Measurements from ENCODE around the gene PRKCE.
A peak's percentile ranks its signal among the peaks of the same experiment; 100 is the strongest.

Gene PRKCE

GRCh38 chr2:45833968-45834344, 182.5 kb downstream of the PRKCE start:
- in situ Hi-C loops (cut with HindIII; ENCODE audit: low pct_ligation_motif_present, low pct_unique_long_range_greater_than_20kb, low sequenced_read_pairs), result no loop called here
- no peak for DNase-seq

- in situ Hi-C loops (cut with HindIII; ENCODE audit: low pct_ligation_motif_present, low pct_unique_long_range_greater_than_20kb, low sequenced_read_pairs), result no loop called here
- DNase-seq, result no peak
Measured at GRCh38 chr2:45834372-45834771, 182.9 kb downstream of the PRKCE start.

- in situ Hi-C loops (cut with HindIII; ENCODE audit: low pct_ligation_motif_present, low pct_unique_long_range_greater_than_20kb, low sequenced_read_pairs), result no loop called here
- DNase-seq, result no peak
Measured at GRCh38 chr2:45834858-45835257, 183.4 kb downstream of the PRKCE start.

- in situ Hi-C loops (cut with HindIII; ENCODE audit: low pct_ligation_motif_present, low pct_unique_long_range_greater_than_20kb, low sequenced_read_pairs), result no loop called here
- DNase-seq, result no peak
Measured at GRCh38 chr2:45836316-45836715, 184.8 kb downstream of the PRKCE start.

DNA sequence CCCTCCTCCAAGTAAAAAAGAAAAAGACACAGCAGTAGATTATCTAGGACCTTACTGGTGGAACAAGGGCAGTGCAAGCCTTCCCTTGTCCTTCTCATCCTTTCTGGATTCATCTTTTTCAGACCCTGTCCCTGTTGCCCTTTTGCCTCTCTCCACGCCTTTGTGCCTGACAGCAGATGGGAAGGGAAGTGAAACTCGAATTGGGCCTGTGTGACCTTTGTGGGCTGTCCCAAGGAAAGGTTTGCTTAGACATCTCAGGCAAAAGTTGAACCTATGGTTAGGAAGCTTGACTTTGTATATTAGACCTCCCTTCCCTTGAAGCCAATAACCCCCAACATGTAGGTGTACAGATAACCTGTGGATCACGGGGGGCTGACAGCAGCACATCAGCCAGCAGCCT, 185.3 kb downstream of the PRKCE start:
- DNase-seq, result no peak
- in situ Hi-C loops (cut with HindIII; ENCODE audit: low pct_ligation_motif_present, low pct_unique_long_range_greater_than_20kb, low sequenced_read_pairs), result no loop called here

GRCh38 chr2:45837812-45838341, 186.4 kb downstream of the PRKCE start:
- no peak for DNase-seq
- in situ Hi-C loops (cut with HindIII; ENCODE audit: low pct_ligation_motif_present, low pct_unique_long_range_greater_than_20kb, low sequenced_read_pairs), result no loop called here

GRCh38 chr2:45839508-45840251, 188.2 kb downstream of the PRKCE start:
- DNase-seq, result no peak

GRCh38 chr2:45840481-45840880, 189.0 kb downstream of the PRKCE start:
- in situ Hi-C loops (cut with HindIII; ENCODE audit: low pct_ligation_motif_present, low pct_unique_long_range_greater_than_20kb, low sequenced_read_pairs), result no loop called here
- DNase-seq, result no peak

More at GRCh38 chr2:45839508-45840251, 188.2 kb downstream of the PRKCE start:
- in situ Hi-C loops (cut with HindIII; ENCODE audit: low pct_ligation_motif_present, low pct_unique_long_range_greater_than_20kb, low sequenced_read_pairs), result no loop called here

GRCh38 chr2:45841752-45842407, 190.4 kb downstream of the PRKCE start:
- in situ Hi-C loops (cut with HindIII; ENCODE audit: low pct_ligation_motif_present, low pct_unique_long_range_greater_than_20kb, low sequenced_read_pairs), result no loop called here
- DNase-seq, result no peak

GRCh38 chr2:45843136-45843535, 191.7 kb downstream of the PRKCE start:
- in situ Hi-C loops (cut with HindIII; ENCODE audit: low pct_ligation_motif_present, low pct_unique_long_range_greater_than_20kb, low sequenced_read_pairs), result no loop called here
- DNase-seq, result no peak

- in situ Hi-C loops (cut with HindIII; ENCODE audit: low pct_ligation_motif_present, low pct_unique_long_range_greater_than_20kb, low sequenced_read_pairs), result no loop called here
- DNase-seq, result no peak
Measured at GRCh38 chr2:45844796-45845457, 193.5 kb downstream of the PRKCE start.

GRCh38 chr2:45845566-45845965, 194.1 kb downstream of the PRKCE start:
- in situ Hi-C loops (cut with HindIII; ENCODE audit: low pct_ligation_motif_present, low pct_unique_long_range_greater_than_20kb, low sequenced_read_pairs), result no loop called here
- DNase-seq, result no peak

DNA sequence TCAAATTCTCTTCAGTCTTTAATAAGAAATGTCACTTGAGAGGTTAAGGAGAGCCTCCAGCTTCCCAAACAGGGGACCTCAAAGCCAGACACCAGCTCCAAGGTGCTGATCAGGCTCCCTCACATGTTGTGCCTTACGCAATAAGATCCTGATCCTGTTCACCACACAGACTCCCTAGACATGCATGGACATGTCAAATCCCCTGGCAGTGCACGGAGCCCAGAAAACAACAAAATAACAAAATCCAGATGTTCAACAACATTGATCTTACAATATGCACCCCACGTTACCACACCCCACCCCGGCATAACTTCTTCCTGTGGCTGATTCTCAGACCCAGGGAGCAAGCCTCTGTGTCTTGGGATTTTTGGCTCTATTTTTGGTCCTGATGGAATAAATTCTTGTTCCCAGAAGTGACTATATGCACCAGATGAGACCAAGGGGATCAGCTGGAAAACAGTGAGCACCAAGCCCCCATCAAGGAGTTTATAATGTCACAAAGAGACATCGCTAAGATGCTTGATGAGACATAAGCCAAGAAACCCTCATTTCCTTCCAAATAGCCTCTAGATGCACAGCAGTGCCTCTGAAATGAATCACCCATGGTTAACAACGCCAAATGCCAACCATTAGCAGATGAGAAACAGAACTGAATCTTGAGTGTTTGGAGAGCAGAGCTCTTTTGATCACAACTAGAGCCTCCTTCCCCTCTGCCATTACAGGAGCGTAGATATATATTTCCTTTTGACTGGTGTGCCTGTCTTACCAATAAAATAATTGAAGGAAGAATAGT, 198.2 kb downstream of the PRKCE start:
- DNase-seq, result no peak
- in situ Hi-C loops (cut with HindIII; ENCODE audit: low pct_ligation_motif_present, low pct_unique_long_range_greater_than_20kb, low sequenced_read_pairs), result no loop called here

DNA sequence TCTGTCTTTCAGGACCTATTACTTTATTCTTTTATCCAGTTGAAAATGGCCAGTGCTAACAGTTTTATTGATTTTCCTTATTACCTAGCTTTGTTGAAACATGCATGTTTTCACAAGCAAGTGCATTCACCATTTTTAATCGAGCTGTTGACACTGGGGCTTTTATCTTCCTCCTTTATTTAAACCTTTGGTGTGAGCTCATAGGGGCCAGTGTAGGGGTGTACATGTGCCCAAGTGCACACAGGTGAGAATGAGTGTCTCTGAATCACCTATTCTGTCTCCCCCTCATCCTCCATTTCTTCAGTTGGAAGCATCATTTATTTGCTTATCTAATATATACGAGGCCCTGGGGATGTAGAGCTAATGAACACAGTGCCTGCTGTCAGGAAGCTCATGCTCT, 199.1 kb downstream of the PRKCE start:
- no peak for DNase-seq
- in situ Hi-C loops (cut with HindIII; ENCODE audit: low pct_ligation_motif_present, low pct_unique_long_range_greater_than_20kb, low sequenced_read_pairs), result no loop called here

DNA sequence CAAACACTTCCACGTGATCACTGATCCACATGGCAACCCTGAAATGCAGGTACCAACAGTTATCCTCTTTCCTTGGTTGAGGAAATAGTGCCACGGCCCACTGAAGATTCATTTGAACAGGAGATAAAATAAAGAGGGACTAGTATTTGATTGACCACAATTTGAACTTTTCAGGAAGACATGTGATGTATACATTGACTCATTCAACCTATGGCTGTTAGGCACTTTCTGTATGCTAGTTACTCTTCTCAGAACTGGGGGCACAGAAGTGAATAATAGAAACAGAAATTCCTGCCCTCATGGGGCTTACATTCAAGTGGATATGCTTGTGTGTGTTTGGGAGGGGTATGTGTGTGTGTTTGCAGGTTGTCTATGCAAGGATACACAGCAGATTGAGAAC, 199.6 kb downstream of the PRKCE start:
- DNase-seq, result no peak
- in situ Hi-C loops (cut with HindIII; ENCODE audit: low pct_ligation_motif_present, low pct_unique_long_range_greater_than_20kb, low sequenced_read_pairs), result no loop called here

DNA sequence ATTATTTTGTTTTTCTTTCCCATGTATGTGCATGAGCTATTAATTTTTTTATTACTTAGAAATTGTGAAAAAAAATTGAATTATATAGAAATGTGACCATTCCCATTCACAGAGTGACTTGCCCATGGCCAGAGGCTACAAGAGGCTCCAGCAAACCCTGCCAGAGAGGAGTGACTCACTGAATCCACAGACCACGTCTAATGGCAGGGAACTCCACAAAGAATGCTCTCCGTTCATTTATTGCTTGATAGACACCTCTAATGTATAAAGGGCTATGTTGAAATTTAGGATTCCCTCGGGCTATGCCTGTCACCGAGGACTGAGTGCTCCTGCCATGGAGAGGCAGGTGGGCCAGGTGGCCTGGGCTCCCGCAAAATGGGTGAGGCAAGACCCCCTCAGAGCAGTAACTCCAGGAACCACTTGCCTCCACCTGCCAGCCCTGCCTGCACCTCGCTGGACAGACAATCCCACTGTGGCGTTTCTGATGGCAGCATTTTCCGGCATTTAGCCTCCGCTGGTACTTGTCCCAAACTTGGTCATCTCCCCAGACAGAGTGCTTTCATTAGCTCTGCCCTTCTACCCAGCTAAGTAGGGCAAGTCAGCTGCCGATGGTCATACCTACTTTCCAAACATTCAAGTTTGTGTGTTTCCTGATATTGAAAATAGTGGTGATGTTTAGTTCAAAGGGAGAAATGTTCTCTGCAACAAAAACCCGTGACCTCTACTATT, 200.3 kb downstream of the PRKCE start:
- in situ Hi-C loops (cut with HindIII; ENCODE audit: low pct_ligation_motif_present, low pct_unique_long_range_greater_than_20kb, low sequenced_read_pairs), result no loop called here
- DNase-seq, result peak; percentile 50

DNA sequence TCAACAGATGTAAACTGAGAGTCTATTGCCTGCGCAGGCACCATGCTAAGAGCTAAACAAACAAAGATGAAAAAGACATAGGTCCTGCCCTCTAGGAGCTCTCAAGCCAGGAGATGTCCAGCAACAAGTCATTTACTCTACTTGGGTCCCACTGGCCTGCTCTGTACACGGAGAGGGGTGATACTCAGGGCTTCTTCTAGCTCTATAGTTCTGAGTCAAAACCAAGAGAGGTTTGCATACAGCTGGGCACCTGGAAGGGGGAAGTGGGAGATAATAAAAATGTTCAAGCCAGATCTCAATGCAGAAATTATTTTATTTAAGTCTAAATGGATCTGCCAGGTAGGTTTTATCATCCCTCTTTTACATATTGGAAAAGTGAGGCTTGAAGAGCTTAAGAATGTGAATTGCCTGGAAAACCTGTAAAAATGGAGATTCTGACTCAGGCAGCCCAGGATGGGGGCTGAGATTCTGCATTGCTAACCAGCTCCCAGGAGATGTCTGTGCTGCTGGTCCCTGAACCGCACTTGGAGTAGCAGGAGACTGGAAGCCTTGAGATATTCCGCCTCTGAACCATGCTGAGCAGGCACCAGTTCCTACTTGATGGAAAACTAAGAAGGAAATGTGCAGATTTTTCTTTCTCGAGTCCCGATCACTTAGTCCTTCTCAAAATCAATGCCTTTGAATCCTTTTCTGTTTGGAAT, 201.1 kb downstream of the PRKCE start:
- in situ Hi-C loops (cut with HindIII; ENCODE audit: low pct_ligation_motif_present, low pct_unique_long_range_greater_than_20kb, low sequenced_read_pairs), result no loop called here
- DNase-seq, result no peak

DNA sequence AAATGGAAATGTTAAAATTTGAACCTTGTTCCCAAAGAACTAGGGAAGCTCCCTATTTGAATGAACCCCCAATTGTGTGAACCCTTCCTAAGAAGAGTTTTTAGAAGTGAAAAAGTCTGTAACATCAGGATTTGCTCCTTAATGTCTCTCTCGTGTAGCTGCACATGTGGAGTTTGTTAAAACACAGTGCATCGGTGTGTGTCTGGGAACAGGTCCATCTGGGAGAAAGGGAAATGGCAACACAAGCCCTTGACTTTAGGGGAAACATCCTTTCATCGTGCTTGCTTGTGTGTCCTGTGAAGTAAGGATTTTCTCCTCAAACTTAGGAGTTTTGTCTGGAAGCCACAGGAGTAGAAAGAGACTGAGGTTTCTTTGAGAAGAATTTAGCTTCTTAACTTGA, 203.9 kb downstream of the PRKCE start:
- in situ Hi-C loops (cut with HindIII; ENCODE audit: low pct_ligation_motif_present, low pct_unique_long_range_greater_than_20kb, low sequenced_read_pairs), result no loop called here
- no peak for DNase-seq
